Ramos (cell line): ENCODE data around the gene GINS3.

Experiments used
- in situ Hi-C: fragments of 300-500 bp; cut with MboI; formaldehyde crosslinking; loops from one replicate; pipeline ENCODE4 v1.14.3; 2022; ENCODE audit warnings: low sequenced_read_pairs; ENCODE audit not compliant: unreplicated experiment

GINS3 gene

DNA sequence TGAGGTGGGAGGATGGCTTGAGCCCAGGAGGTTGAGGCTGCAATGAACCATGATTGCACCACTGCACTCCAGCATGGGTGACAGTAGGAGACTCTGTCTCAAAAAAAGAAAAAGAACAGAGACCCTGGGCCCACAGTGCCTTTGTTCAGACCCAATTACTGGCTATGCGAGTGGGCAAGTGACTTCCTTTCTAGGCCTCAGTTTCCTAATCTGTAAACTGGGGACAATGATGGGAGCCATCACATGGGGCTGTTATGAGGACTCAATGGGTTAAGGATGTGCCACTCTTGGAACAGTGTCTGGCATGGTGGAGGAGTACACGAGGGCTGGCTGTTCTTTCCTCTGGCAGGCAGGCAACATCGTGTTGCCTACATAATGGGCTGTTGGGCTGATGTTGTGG lies 60.4 kb downstream of the GINS3 start:
- in situ Hi-C loops = no loop called here

DNA sequence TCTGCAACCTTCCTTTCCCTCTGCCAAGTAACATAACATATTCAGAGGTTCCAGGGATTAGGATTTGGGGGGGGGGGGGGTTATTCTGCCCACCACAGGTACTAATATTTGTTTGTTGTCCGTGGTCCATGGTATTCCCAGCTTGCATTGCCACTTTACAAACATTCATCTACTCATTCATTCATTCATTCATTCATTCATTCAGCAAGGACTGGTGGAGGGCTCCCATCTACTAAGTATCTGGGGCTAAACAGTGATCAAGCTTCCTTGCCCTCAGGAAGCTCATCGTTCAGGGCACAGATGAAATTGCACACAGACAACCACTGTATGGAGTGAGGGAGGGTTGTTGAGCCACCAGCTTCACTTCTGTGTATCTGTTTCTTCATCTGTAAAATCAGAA lies 61.9 kb downstream of the GINS3 start:
- in situ Hi-C loops = no loop called here

GRCh38 chr16:58454856-58455255 lies 62.6 kb downstream of the GINS3 start:
- in situ Hi-C loops = no loop called here
